GM12892 (cell line): ENCODE data around the gene TRAF3.

Source experiments
- POLR2A ChIP-seq: IDR thresholded peaks from 2 replicates; pipeline ENCODE4 v1.6.1; 2011; ENCODE audit warnings: low read depth, low read length, control low read depth
- POLR2AphosphoS5 ChIP-seq: IDR thresholded peaks from 2 replicates; pipeline ENCODE4 v1.6.1; 2011; ENCODE audit warnings: low read depth, low read length, control low read depth

DNA sequence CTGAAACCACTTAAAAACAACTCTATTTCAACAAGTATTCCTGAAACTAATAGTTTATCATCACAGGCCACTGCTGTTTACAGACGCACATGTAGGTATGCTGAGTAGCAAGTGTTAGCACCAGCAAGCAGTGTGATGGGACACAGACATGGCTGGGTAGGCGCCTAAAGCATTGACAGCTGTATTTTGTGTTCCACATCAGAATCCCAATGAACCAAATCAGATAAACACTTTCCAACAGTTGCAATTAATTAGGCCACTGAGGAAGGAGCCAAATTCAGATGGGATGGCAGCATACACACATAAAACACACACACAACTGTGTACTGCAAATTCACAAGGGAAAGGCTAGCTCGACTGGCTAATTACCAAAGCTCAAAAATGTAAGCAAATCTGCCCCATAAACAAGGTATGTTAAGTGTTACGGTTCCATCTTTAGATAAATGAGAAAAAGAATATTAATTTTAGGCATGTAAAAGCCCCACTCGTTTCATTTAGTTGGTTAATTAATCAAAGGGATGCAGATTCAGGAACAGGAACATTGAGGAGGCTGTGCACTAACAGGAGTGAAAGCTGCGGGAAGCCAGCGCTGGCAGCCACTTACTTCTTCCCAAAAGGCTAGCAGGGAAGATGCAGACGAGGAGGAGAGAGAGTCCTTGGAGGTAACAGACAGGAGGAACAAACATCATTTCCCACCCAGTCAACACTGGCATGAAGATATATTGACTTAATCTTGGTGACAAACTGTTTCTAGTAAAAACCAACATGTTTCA, 178.6 kb downstream of the TRAF3 start:
- TF ChIP-seq POLR2A (no peak), POLR2AphosphoS5 (no peak)
